AG04449 (cell line): ENCODE results near the gene SKAP1.

Source experiments
- CTCF ChIA-PET: fragments of 350-600 bp; formaldehyde crosslinking; extraction: SDS; loops from one replicate; lab custom pipeline; 2021; ENCODE audit warnings: antibody characterized with exemption; lab: Yijun Ruan, JAX
- POLR2A ChIA-PET: fragments of 400-600, 350-600 bp; formaldehyde crosslinking; extraction: SDS; loops from one replicate; lab custom pipeline; 2020; ENCODE audit warnings: antibody characterized with exemption, inconsistent platforms; lab: Yijun Ruan, JAX
- DNase-seq: peaks from one replicate; pipeline ENCODE4 v3.0.0-alpha.2; 2010; ENCODE audit warnings: low read depth, low spot score
- H3K4me3 ChIP-seq: 2 replicates; pipeline ENCODE4 v1.5.1; 2011; ENCODE audit warnings: low read depth, mild to moderate bottlenecking, control low read depth, low read length
- TF ChIP-seq, protein P1 (sequence below): IDR thresholded peaks from one replicate; pipeline ENCODE4 v1.5.1; 2011; ENCODE audit warnings: mild to moderate bottlenecking, moderate library complexity, low read length, control low read depth, inconsistent platforms; ENCODE audit not compliant: insufficient read depth; ENCODE audit errors: missing control alignments

SKAP1 gene

DNA sequence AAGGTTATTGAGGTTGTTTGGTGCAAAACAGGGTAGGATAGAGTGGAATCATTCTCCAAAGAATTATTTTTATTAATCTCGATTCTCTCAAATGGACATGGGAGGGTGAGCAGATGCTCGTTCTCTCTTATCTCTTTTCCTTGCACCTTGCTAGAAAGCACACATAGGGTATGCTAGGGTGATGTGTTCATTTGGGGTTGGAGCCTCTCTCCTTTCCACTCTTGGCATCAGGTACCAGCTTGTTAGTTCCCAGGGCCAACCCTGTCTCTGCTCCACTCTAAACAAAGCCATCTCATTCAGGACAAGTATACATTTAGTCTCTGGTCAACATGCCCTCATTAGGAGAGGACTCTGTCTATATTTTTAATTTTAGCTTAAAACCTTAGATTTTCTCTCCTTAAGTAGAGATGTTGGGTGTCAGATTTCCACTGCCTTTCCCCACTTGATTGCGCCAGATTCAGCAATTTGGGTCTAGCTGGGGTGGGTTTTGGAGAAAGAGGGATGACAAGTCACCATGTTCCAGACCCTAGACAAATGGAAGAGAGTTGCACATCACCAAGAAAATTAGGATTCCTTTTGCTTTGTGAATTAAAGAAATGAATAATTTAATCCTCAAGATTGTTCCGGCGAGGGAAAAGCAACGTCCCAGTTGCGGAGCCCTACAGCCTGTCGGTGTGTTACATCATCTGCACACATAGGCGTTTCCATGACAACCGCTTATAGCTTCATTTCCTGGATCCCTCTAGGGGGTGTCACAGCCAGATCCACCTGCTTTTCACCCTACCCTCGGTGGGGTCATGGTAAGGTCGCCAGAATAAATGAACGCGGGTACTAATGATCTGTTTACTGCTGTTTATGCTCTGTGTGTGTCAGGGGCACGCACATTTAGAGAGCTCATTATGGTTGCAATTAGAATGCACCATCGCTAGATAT is 280.9 kb downstream of the SKAP1 start:
- CTCF ChIA-PET = interaction anchor here (0.6 to 11.5 kb wide), 6 partner anchors 10 to 207 kb away, joined by 3 to 88 read pairs (median 3); no protein-coding TSS in a partner anchor

DNA sequence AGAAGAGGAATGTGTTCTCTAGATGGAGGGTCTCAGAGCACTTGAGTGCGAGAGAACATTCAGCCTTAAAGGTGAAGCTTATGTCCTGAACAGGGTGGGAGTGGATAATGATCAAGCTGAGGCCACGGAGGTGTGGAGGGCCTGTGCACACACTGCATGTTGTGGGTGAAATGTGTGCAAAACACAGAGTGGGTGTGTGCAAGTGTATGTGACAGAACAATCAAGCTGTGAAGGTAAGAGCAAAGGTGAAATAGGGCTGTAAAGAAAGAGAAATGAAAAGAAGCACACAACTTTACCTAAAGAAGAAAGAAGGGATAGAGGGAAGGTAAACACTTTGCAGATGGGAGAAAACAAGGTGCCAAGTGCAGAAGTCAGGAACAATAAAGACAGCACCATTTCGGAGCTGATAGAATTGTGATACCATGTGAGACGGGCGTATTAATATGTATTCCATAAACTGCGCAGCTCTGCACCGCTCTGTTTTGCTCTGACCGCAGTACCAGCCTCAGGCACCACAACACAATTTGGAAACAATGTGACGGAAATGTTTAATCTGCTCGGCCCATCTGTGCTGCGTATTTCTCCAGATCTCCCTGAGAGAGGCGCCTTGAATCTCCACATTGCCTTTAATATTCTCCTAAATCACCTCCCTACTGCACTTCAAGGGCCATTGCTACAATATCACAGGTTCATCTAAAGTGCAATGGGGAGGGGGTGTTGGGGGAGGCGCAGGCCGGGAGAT is 281.8 kb downstream of the SKAP1 start:
- ChIA-PET POLR2A (no interaction called here), CTCF (interaction anchor here (1.2 to 11.5 kb wide), 4 partner anchors 16 to 170 kb away, joined by 3 to 88 read pairs (median 4); no protein-coding TSS in a partner anchor)
- TF ChIP-seq, protein P1, sequence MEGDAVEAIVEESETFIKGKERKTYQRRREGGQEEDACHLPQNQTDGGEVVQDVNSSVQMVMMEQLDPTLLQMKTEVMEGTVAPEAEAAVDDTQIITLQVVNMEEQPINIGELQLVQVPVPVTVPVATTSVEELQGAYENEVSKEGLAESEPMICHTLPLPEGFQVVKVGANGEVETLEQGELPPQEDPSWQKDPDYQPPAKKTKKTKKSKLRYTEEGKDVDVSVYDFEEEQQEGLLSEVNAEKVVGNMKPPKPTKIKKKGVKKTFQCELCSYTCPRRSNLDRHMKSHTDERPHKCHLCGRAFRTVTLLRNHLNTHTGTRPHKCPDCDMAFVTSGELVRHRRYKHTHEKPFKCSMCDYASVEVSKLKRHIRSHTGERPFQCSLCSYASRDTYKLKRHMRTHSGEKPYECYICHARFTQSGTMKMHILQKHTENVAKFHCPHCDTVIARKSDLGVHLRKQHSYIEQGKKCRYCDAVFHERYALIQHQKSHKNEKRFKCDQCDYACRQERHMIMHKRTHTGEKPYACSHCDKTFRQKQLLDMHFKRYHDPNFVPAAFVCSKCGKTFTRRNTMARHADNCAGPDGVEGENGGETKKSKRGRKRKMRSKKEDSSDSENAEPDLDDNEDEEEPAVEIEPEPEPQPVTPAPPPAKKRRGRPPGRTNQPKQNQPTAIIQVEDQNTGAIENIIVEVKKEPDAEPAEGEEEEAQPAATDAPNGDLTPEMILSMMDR = no peak
- DNase-seq = no peak
- no peak overlapping the region for H3K4me3 ChIP-seq

More for the DNA sequence above, 280.9 kb downstream of the SKAP1 start:
- TF ChIP-seq, protein P1 = no peak
- no peak for DNase-seq
- POLR2A ChIA-PET = no interaction called here
- H3K4me3 ChIP-seq = no peak overlapping the region

DNA sequence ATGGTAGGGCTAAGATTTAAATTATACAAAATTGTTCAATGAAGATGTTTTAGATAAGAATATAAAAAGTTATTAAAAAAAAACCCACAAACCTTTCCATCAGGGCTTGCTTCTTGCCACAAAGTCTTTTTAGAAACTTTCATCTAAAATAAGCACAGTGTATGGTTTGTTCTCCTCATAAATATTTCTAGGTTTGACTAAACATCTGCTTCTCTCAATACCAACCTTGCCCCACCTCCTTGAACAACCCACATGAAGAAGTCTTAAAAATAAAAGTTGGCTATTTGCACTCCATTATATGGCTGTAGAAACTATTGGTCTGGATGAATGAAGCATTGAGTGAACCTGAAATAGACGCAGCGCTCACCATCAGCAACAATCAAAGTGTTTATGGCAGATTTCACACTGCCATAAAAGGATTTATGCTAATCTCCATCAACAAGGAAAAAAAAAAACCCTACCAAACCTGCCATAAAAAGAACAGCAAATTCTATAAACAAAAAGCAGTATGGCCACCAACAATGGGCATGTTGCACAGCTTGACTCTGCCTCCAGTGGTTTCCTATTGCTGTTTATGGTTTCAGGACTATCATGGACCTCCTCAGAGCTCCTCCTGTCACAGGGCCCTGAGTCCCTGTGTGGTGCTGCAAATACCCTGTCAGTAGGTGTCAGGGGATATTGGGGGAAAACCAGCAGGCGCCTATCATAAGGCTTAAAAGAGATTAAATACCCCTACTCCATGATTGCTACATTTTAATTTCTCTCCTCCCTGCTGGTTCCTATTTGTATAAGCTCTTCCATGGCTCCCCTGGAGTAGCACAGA is 284.8 kb downstream of the SKAP1 start:
- ChIA-PET CTCF (interaction anchor here (1.2 to 11.5 kb wide), 2 partner anchors 13 to 472 kb away, joined by 3 to 88 read pairs; no protein-coding TSS in a partner anchor), POLR2A (no interaction called here)
- no peak for DNase-seq
- no peak overlapping the region for H3K4me3 ChIP-seq
- TF ChIP-seq, protein P1 = no peak

DNA sequence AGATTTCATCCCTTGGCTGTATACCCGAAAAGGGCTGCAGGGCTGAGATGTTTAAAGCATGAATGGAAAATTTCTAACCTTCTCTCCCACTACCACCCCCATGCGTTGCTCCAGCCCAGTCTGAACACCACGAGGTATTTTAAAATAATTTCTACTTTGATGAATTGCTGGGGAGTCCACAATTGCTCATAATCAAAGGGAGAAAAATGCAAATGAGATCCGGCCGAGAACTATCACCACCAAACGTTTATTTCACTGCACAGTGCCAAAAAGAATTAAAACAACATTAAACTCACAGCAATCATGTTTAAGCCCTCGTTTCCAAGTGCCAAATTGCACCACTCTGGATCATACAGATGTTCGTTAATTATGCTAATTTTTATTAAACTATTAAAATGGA is 285.8 kb downstream of the SKAP1 start:
- DNase-seq = no peak
- H3K4me3 ChIP-seq = no peak overlapping the region
- POLR2A ChIA-PET = no interaction called here
- CTCF ChIA-PET = interaction anchor here (11.5 kb wide), 1 partner anchor 12 kb away, joined by 88 read pairs; no protein-coding TSS in a partner anchor
- TF ChIP-seq, protein P1 = no peak

DNA sequence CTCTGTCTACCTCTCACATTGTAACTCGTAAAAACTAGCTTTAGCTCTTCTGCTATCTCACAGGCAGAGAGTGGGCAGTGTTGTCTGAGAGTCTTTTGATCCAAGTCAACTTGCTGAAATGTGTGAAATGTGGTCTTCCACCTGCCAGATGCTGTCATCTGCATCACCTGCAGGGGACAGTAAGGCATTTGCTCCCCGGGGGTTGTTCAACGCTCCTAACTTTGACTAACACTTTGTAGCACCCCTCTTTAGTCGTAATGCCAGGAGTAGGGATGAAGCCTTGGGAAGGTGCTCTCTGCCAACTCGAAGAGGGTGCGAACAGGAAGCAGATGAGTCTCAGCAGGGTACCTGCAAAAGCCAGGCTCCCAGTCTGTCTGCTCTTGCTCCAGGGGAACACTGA is 286.4 kb downstream of the SKAP1 start:
- POLR2A ChIA-PET = no interaction called here
- TF ChIP-seq, protein P1 = no peak
- CTCF ChIA-PET = interaction anchor here (1.1 to 11.5 kb wide), 2 partner anchors 9 to 12 kb away, joined by 4 to 88 read pairs; no protein-coding TSS in a partner anchor
- DNase-seq = no peak
- no peak overlapping the region for H3K4me3 ChIP-seq
